DOHH2 (cell line): Measurements from ENCODE around the gene SYCE1.

Experiments
- H3F3A ChIP-seq: fragments of 200-600 bp; sonication (generic), shearing (Covaris generic); 2 replicates; pipeline ENCODE4 v1.6.0; 2016; ENCODE audit warnings: antibody characterized with exemption, mild to moderate bottlenecking; ENCODE audit not compliant: control insufficient read depth, insufficient read depth
- H3K27ac ChIP-seq: fragments of 200-600 bp; sonication (generic); 2 replicates; pipeline ENCODE4 v1.5.1; 2014; ENCODE audit warnings: low read depth, mild to moderate bottlenecking, low read length, moderate library complexity
- H3K27me3 ChIP-seq: fragments of 200-600 bp; sonication (generic); 2 replicates; pipeline ENCODE4 v1.6.1; 2014; ENCODE audit warnings: mild to moderate bottlenecking, low read length, mixed read lengths; ENCODE audit not compliant: control insufficient read depth
- H3K36me3 ChIP-seq: fragments of 200-600 bp; sonication (generic); 2 replicates; pipeline ENCODE4 v1.6.1; 2014; ENCODE audit warnings: mild to moderate bottlenecking, low read length, moderate library complexity, mixed read lengths; ENCODE audit not compliant: control insufficient read depth
- H3K4me1 ChIP-seq: fragments of 200-600 bp; sonication (generic); 2 replicates; pipeline ENCODE4 v1.6.1; 2014; ENCODE audit warnings: mild to moderate bottlenecking, low read length, mixed read lengths; ENCODE audit not compliant: control insufficient read depth
- H3K4me2 ChIP-seq: fragments of 200-600 bp; sonication (generic); 2 replicates; pipeline ENCODE4 v1.6.0; 2014; ENCODE audit warnings: mild to moderate bottlenecking, low read length, moderate library complexity
- H3K4me3 ChIP-seq: fragments of 200-600 bp; sonication (generic); 2 replicates; pipeline ENCODE4 v1.5.1; 2014; ENCODE audit warnings: mild to moderate bottlenecking, low read length, mixed read lengths
- H3K79me2 ChIP-seq: fragments of 200-600 bp; sonication (generic); 2 replicates; pipeline ENCODE4 v1.6.1; 2014; ENCODE audit warnings: mild to moderate bottlenecking, low read length, mixed read lengths; ENCODE audit not compliant: control insufficient read depth
- H3K9me2 ChIP-seq: fragments of 200-600 bp; sonication (generic); replicated peaks from 2 replicates; pipeline ENCODE4 v1.6.1; 2014; ENCODE audit warnings: mild to moderate bottlenecking, low read length, mixed read lengths; ENCODE audit not compliant: control insufficient read depth
- H3K9me3 ChIP-seq: fragments of 200-600 bp; sonication (generic); 2 replicates; pipeline ENCODE4 v1.6.1; 2014; ENCODE audit warnings: antibody characterized with exemption, low read length, mixed read lengths; ENCODE audit not compliant: control insufficient read depth, insufficient read depth
- H4K20me1 ChIP-seq: fragments of 200-600 bp; sonication (generic); 2 replicates; pipeline ENCODE4 v1.6.0; 2014; ENCODE audit warnings: low read depth, mild to moderate bottlenecking, antibody characterized with exemption, low read length, moderate library complexity; ENCODE audit not compliant: control insufficient read depth, insufficient read depth
- CTCF ChIP-seq: fragments of 200-600 bp; sonication (generic); IDR thresholded peaks from one replicate; pipeline ENCODE4 v1.5.1; 2014; ENCODE audit warnings: antibody characterized with exemption, mild to moderate bottlenecking, low read depth, low read length; ENCODE audit not compliant: poor library complexity, severe bottlenecking
- EZH2phosphoT487 ChIP-seq: fragments of 200-600 bp; sonication (generic); IDR thresholded peaks from 2 replicates; pipeline ENCODE4 v1.6.1; 2017; ENCODE audit warnings: borderline replicate concordance, mild to moderate bottlenecking, antibody characterized with exemption, low read length, moderate library complexity, mixed read lengths

SYCE1 gene

GRCh38 chr10:133511907-133512528 is 53.4 kb downstream of the SYCE1 start:
- Histone ChIP-seq H3K27ac (no peak overlapping the region), H3K4me2 (no peak overlapping the region), H3F3A (no peaks in the 10 kb centered on the region), H3K4me1 (no peaks in the 10 kb centered on the region), H3K9me3 (no peaks in the 10 kb centered on the region), H4K20me1 (no peaks in the 10 kb centered on the region), H3K9me2 (no peaks in the 10 kb centered on the region), H3K36me3 (no peaks in the 10 kb centered on the region), H3K27me3 (peaks cover 5% of the 10 kb centered on the region; the same call in 1 of the 2 replicates), H3K79me2 (no peaks in the 10 kb centered on the region), H3K4me3 (no peak overlapping the region)
- TF ChIP-seq CTCF (no peak), EZH2phosphoT487 (no peak)

- H3K4me3 ChIP-seq, result no peak overlapping the region
- H3K4me2 ChIP-seq, result no peak overlapping the region
- TF ChIP-seq CTCF, result no peak
- no peak for TF ChIP-seq EZH2phosphoT487
- H3K79me2 ChIP-seq, result no peaks in the 10 kb centered on the region
- H3K27me3 ChIP-seq, result peaks cover 5% of the 10 kb centered on the region; the same call in 1 of the 2 replicates
- no peaks in the 10 kb centered on the region for H3K36me3 ChIP-seq
- no peaks in the 10 kb centered on the region for H3F3A ChIP-seq
- no peaks in the 10 kb centered on the region for H3K9me3 ChIP-seq
- H3K4me1 ChIP-seq, result no peaks in the 10 kb centered on the region
- H3K9me2 ChIP-seq, result no peaks in the 10 kb centered on the region
- H4K20me1 ChIP-seq, result no peaks in the 10 kb centered on the region
- no peak overlapping the region for H3K27ac ChIP-seq
Measured at GRCh38 chr10:133511408-133511807, 54.0 kb downstream of the SYCE1 start.

GRCh38 chr10:133509700-133510099 is 55.7 kb downstream of the SYCE1 start:
- Histone ChIP-seq H3K27ac (no peak overlapping the region), H3K79me2 (no peaks in the 10 kb centered on the region), H3K9me2 (no peaks in the 10 kb centered on the region), H3K27me3 (peaks cover 5% of the 10 kb centered on the region; the same call in 1 of the 2 replicates), H3K4me3 (no peak overlapping the region), H3K36me3 (no peaks in the 10 kb centered on the region), H3K4me1 (no peaks in the 10 kb centered on the region), H3K9me3 (no peaks in the 10 kb centered on the region), H3K4me2 (no peak overlapping the region), H3F3A (no peaks in the 10 kb centered on the region), H4K20me1 (no peaks in the 10 kb centered on the region)
- TF ChIP-seq EZH2phosphoT487 (no peak), CTCF (no peak)
